HG02763 (cell line): Measurements from ENCODE around the gene RALGDS.

ENCODE experiments used
- ATAC-seq: cut with Tn5 transposase; IDR thresholded peaks from one replicate; pipeline ENCODE4 v1.9.1; 2021; ENCODE audit warnings: mild to moderate bottlenecking, moderate library complexity; ENCODE audit not compliant: unreplicated experiment

RALGDS gene

GRCh38 chr9:133108794-133109641 lies 12.0 kb downstream of the RALGDS start:
- no peak for ATAC-seq

DNA sequence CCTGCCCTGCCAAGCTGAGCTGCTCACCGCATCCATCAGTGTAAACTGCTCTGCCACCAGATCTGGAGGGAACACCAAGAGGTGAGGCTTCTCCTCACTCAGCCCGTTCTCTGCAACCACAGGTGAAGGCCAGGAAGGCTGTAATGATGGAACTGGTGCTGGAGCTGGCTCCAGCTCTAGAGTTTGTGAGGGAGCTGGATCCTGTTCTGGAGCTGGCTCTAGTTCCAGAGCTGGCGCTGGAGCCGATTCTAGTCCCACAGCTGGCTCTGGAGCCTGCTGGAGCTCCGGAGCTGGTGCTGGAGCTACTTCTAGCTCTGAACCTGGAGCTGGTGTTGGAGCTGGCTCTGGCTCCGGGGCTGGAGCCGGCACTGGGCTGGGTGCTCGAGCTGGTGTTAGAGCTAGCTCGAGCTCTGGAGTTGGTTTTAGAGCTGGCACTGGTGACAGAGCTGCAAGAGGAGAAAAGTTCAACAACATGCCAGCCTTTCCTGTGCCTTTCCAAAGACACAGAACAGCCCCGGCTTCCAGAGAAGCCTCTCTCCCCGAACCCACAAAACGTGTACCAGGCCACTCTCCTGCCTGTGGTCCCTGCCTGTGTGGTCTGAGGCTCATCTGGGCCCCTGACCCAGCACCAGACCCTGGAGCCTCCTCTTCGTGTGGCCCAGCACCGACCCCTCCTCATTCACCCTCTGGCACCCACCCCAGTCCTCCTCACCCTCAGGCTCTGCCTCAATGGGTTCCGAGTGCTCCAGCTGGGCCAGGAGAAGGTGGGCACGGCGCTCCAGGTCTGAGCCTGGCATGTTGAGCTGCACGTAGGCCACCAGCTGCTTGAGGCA lies 12.9 kb downstream of the RALGDS start:
- no peak for ATAC-seq

GRCh38 chr9:133107245-133107722 lies 13.8 kb downstream of the RALGDS start:
- no peak for ATAC-seq

- ATAC-seq = no peak
These were observed 14.4 kb downstream of the RALGDS start for GRCh38 chr9:133106511-133107244.

- ATAC-seq = no peak
These were observed 15.6 kb downstream of the RALGDS start for GRCh38 chr9:133105461-133105770.

DNA sequence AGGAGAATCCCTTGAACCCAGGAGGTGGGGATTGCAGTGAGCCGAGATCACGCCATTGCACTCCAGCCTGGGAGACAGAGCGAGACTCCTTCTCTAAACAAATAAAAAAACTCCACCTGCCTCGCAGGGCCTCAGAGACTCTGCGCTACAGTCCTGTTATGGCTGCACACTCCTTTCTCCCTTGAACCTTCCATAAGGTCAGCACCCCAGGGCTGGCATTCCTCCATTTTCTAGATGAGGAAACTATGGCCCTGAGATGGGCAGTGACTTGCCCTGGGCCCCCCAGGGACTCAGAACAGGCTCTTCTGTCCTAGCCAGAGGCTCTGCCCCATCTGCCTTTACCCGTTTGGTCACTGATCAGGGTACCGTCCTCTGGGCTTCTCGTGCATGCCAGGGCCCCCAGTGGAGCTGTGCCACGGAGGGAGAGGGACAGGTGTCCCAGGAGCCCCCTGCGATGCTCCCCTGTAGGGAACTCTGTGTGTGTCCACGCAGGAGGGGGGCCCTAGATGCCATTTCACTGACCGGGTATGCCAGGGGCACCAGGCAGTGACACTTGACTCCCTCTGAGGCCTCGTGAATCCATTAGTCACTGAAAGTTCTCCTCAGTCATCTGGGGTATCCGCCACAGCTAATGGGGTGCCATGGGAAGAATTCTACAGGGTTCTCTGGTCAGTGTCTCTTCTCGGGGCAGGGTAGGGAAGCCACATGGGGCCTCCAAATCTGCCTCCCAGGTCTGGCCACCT lies 16.2 kb downstream of the RALGDS start:
- ATAC-seq = no peak

GRCh38 chr9:133103987-133104505 lies 17.0 kb downstream of the RALGDS start:
- ATAC-seq = no peak

DNA sequence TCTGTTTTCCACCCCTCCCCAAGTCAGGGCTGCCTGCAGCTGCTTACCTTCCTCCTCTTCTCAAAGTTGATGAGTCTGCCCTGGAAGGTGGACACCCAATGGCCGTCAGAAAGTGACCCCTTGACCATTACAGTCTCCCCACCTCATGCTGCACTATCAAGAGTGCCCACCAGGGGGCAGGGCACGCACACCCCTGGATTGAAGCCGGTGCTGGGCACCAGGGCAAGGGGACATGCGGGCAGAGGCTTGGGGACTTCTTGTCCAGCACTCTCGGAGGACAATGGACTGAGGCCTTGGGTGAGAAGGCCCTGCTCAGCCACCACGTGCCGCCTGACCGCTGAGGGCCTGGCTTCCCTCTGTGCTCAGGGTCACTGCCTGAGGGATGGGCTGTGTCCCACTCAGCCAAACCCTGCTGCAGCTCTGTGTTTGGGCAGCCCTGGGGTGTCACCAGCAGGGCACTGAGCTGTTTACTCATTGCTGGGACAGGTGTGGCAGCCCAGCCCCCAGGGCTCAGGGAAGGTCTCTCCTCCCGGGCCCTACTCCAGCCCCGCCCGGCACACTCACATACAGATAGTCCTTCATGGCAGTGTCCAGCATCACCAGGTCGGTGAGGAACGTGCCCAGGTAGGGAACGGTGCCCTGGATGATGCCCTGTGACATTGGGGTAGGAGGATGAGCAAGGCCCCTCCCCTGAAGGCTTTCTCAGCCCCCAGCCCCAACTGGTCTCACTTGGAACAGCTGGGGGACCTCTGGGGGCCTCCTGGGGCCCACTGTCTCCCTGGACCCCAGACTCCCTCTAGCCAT lies 17.7 kb downstream of the RALGDS start:
- no peak for ATAC-seq

DNA sequence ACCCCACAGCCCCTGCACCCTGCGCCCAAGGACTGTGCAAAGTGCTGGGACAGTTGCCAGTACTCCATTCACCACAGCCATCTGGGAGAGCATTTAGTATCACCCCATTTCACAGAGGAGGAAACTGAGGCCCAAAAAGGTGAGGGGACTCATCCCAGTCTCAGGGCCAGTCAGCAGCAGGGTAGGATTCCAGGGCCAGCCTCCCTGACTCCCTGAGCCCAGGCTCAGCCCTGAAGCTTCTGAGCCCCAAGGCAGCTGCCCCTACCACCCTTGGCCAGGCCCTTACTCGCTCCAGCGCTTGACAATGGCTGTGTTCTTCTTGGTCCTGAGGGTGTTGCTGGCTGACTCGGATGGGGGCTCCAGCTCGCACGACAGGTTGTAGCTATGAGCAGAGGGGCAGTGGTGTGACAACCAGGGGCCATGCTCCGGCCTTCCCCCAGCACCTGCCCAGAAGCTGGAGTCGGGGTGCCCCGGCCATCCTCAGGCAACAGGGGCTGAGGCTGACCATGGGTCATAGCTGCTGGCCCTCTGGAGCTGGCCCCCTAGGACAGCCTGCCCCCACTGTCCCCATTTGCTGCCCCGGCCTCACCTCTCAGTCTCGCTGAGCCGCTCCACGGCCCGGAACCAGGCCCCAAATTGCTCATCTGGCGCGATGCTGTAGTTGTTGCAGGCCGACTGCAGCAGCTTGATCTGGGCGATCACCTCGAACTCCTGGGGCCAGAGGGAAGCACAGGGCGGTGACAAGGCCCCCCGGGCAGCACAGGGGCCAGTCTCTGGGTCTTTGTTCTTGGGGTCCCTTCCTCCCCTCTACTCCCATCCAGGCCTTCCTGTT lies 18.6 kb downstream of the RALGDS start:
- ATAC-seq = no peak

GRCh38 chr9:133101356-133102189 lies 19.5 kb downstream of the RALGDS start:
- ATAC-seq = no peak

DNA sequence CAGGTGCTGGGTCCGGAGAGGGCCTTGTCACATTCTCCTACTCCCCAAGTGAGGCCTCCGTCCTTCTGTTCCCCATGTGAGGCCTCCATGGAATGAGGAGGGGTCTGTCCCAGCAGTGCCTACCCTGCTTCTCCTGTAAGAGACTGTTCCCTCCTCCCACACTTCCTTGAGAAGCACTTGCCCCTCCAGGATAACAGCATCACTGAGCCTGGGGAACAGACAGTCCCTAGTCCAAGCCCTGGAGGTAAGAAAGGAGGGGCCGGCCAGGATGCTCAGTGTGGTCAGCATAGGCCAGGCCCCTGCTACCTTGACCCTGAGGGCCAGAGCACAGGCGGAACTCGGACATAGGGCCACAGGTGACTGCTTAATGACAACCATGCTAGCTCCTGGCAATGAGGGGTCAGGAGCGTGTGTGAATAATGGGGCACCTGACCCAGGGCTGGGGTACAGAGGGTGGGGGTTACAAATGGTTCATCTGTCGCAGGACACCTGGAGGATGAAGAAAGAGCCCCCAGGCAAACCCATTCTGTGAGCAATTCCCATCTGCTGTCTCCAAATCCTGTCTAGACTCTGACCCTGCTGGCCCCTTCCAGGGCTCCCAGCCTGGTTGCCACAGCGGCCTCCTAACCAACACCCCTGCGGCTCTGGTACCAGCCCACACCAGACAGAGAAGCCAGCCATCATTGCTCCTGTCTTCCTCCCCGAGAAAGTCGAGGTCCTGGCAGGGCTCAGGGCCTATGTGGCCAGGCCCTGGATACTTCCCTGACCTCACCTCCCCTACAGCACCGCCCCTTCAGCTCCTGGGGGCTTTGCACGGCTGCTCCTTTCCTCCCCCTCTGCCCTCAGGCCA lies 20.3 kb downstream of the RALGDS start:
- ATAC-seq = no peak

DNA sequence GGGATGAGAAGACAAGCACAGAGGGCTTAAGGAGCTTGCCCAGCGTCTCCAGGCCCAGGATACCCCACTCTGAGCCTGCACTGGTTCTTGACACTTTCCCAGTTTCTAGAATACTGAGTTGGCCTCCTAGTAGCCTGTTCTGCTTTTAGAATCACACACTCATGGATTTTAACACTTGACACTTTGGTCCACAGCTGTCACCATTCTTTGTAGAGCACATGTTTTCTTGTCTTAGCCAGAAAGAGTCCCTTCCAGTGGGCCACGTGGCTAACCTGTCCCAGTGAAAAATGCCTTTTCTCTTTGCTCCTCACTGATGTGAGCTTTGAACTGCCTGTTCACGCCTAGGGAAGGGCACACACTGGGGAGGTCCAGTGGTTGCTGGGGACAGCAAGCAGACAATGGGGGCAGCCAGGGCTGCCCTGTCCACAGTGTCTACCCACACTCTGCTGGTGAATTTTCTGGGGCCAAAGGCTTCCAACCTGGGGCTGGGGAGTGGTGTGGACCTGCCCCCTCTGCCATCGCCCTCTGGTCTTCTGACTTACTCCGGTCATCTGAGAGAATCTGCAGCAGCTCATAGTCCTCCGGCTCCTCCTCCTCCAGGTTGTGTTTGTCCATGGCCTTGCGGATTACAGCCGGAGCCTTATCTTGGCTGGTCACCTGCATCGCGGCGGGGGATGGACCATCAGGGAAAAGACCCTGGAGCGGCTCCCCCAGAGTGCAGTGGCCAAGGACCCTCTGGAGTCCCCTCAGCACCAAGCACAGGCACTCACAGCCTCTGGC lies 21.1 kb downstream of the RALGDS start:
- ATAC-seq = no peak

DNA sequence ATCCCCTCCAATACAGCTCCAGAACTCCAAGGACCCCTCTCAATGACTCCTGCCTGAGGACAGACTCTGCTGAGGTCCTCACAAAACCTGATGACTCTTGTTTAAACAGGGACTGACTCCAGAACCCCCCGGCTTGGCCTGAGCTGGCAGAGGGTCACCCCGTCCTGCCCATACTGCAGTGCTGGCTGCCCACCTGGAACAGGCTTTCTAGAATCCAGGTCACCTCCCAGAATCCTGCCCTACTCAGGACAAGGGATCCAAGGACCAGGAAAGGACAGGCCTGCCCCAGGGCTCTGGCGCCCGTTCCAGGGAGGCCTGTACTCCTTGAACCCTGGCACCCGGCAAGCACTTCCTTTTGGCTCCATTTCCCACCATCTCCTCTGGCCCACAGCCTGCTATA lies 22.2 kb downstream of the RALGDS start:
- ATAC-seq = no peak

GRCh38 chr9:133098104-133098754 lies 22.8 kb downstream of the RALGDS start:
- ATAC-seq = no peak

- no peak for ATAC-seq
These were observed 26.1 kb downstream of the RALGDS start for GRCh38 chr9:133094842-133095393.
